Measurements from ENCODE around the gene ARL6IP5. TPM values are rescaled to one million over a fixed set of nuclear protein-coding genes. Genes with fewer than 3 reads are reported as not detected.

Gene ARL6IP5
- total and polyA plus RNA-seq, 2 donors (not counting 3 experiments of a cell fraction or from before 2014, with no cell fraction given): 96.9 to 116 TPM

DNA sequence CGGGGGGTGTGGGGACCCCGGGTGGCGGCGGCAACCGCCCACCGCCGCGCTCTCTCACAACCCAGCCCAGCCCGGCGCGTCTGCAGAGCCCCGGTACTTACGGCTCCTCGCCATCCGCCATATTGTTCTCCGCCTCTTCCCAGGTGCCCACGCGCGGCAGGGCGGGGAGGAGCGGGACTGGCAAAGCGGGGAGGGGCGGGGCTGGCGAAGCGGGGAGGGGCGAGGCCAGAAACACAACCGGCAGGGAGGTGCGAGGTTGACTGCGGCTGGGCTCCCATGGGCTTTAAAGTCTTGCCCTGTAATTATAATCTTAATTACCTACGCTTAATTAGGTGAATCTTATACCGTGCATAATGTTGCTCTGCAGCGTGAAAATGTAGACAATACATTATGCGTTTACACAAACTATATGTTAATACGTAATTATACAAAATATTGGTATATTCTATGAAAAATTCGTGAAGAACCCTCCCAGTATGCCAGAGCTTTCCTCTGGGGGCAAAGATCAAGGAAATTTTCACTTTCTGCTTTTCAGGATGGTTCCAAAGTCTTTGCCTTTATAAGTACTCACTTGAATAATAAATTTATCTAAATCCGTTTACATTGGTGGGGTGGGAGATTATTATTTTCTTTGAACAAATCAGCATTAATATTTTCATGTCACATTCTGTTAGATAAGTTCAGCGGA, 4.4 kb upstream of the ARL6IP5 start, which contains the start of gene UBA3:
TSS of gene UBA3 (minus strand) at position 133 of the 688 bp plus-strand sequence. CDS start at position 121, 12 bp downstream.
- TF ChIP-seq GATA2 (IDR thresholded peaks at IDR 0.05; ENCODE audit: insufficient read depth, insufficient read length, low read depth, low read length) (no peak), EZH2 (IDR thresholded peaks at IDR 0.05; ENCODE audit: borderline replicate concordance, low read depth, low read length, severe bottlenecking) (no peak), POLR2A (IDR thresholded peaks at IDR 0.05; ENCODE audit: low read depth, low read length) (peak; percentile 86), POLR2AphosphoS5 (IDR thresholded peaks at IDR 0.05; ENCODE audit: insufficient read depth, low read depth, low read length) (peak; percentile 81), FOS (IDR thresholded peaks at IDR 0.05; ENCODE audit: borderline replicate concordance, insufficient read depth, low read length) (no peak)
- TF ChIP-seq, protein P1, sequence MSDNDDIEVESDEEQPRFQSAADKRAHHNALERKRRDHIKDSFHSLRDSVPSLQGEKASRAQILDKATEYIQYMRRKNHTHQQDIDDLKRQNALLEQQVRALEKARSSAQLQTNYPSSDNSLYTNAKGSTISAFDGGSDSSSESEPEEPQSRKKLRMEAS (IDR thresholded peaks at IDR 0.05; ENCODE audit: insufficient read depth, insufficient read length): peak; percentile 14
- no peaks in the 10 kb centered on the region for H3K9me3 ChIP-seq (replicated peaks; ENCODE audit: control insufficient read depth, insufficient read depth, low read length)
- H4K20me1 ChIP-seq (replicated peaks; ENCODE audit: control insufficient read depth, extremely low read depth, insufficient read depth, low read length): no peaks in the 10 kb centered on the region
- FAIRE-seq (peak; percentile 72), DNase-seq (ENCODE audit: low read depth, low spot score) (peak; percentile 86)
- POLR2A ChIA-PET: interaction anchor here (0.7 kb wide), 1 partner anchor 67 kb away, joined by 4 read pairs; the partner anchor contains the start of gene EOGT
- intact Hi-C loops (cut with micrococcal nuclease) (loop anchor here (1.0 kb wide), 1 partner anchor 28 kb away; the partner anchor contains the start of gene TMF1), dilution Hi-C loops (cut with MboI; ENCODE audit: extremely low pct_ligation_motif_present, low sequenced_read_pairs) (no loop called here)
- no peaks in the 10 kb centered on the region for H3K27me3 ChIP-seq (ENCODE audit: control insufficient read depth in 2 of 2, insufficient read depth in 2 of 2, low read length in 2 of 2)
- CTCF ChIA-PET: interaction anchor here (1.1 kb wide), 1 partner anchor 11 kb away, joined by 3 read pairs; no protein-coding TSS in a partner anchor
- H3K9ac ChIP-seq (replicated peaks; ENCODE audit: extremely low read depth, insufficient read depth, low read length): peak within 1 kb of the TSS; percentile 61
- BruUV-seq (replicated peaks): no TSS peak
- peaks cover 33% of the 10 kb centered on the region for H3K79me2 ChIP-seq (ENCODE audit: control insufficient read depth, insufficient read depth, low read length)
- peaks cover 55% of the 10 kb centered on the region for H3K4me1 ChIP-seq (ENCODE audit: control insufficient read depth, extremely low read depth, insufficient read depth, low read length)
- peak within 1 kb of the TSS; percentile 23 for H2AFZ ChIP-seq (ENCODE audit: low read depth, low read length)
- peak within 1 kb of the TSS; percentile 13 for H3K27ac ChIP-seq (ENCODE audit: insufficient read depth, low read depth, low read length)
- H3K4me3 ChIP-seq (replicated peaks in 1 of 3; ENCODE audit: insufficient read depth in 1 of 3, low read depth in 1 of 3, low read length in 3 of 3): peak within 1 kb of the TSS; percentile 44 to 95 (median 92)
- no peaks in the 10 kb centered on the region for H3K9me1 ChIP-seq (replicated peaks; ENCODE audit: control insufficient read depth, extremely low read depth, insufficient read depth, low read length)
- H3K36me3 ChIP-seq (ENCODE audit: control insufficient read depth in 2 of 2, extremely low read depth in 1 of 2, insufficient read depth in 2 of 2, low read length in 2 of 2): peaks cover 0 to 2% of the 10 kb centered on the region in 2 experiments
- H3K4me2 ChIP-seq (ENCODE audit: insufficient read depth, low read length): peak within 1 kb of the TSS; percentile 96
